Stimulated activated CD4-positive, alpha-beta T cell treated with anti-CD3 and anti-CD28 coated beads, TNF-alpha, amount 100 ng/mL, for 48 hours (primary cell): ENCODE data around the gene GRM7.

ENCODE experiments used
- DNase-seq, 3 donors: peaks; one replicate each; pipeline ENCODE4 v3.0.0-alpha.2; 2020; ENCODE audit warnings: low read depth in 3 of 3

The GRM7 gene

DNA sequence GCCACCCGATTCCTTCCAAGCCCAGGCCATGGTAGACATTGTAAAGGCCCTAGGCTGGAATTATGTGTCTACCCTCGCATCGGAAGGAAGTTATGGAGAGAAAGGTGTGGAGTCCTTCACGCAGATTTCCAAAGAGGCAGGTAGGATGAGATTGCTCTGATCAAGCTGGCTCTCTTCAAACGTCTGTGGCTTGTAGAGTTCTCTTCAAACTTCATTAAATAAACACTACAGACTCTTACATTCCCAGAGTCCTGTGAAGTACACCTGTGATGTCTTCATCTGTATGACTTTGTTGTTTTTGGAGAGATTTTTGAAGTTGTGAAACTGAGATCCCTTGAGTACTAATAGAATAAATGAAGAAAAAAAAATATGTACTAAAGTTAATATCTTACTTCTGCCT, 285.6 kb downstream of the GRM7 start:
- no peak for DNase-seq

DNA sequence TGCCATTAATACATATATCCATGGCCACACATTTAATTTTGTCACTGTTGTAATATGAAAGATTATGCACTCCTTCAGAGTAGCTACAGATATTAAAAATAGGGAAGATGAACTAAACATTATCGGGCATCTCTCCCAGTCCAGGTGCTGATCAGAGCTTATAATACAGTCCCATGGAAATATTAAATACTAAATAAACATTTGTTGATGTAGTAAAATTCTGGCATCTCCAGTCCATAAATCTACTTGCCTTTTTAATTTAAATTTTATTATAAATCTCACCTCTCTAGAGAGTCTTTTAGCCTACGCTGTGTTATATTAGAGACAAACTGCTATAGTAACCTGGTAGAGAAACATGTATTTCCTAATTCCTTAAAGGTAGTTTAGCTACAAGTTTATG, 297.6 kb downstream of the GRM7 start:
- DNase-seq: no peak

- DNase-seq: no peak
Observed at GRCh38 chr3:7160689-7161088, 299.8 kb downstream of the GRM7 start.

- DNase-seq: no peak
Observed at GRCh38 chr3:7166460-7166859, 305.5 kb downstream of the GRM7 start.

GRCh38 chr3:7171493-7171892, 310.6 kb downstream of the GRM7 start:
- no peak for DNase-seq

DNA sequence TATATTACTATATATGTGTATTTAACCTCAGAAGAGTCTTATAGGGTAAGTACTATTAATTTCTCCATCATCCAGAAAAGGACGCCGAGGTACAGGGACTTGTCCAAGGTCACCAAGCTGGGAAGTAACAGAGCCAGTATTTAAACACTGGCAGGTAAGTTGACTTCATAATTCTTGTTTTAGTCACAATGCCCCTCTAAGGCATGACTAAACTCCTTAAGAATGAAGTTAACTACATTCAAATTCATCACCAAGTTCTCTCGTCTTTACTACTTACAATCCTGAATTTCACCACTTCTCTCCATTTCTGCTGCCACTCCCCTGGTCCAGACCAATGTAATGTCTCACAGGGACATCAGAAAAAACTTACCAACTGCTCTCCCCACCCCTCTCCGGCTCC, 312.1 kb downstream of the GRM7 start:
- no peak for DNase-seq

- no peak for DNase-seq
Observed at GRCh38 chr3:7188551-7188950, 327.6 kb downstream of the GRM7 start.

- no peak for DNase-seq
Observed at GRCh38 chr3:7190095-7190494, 329.2 kb downstream of the GRM7 start.

GRCh38 chr3:7193269-7193668, 332.4 kb downstream of the GRM7 start:
- no peak for DNase-seq

GRCh38 chr3:7194071-7194835, 333.3 kb downstream of the GRM7 start:
- no peak for DNase-seq

DNA sequence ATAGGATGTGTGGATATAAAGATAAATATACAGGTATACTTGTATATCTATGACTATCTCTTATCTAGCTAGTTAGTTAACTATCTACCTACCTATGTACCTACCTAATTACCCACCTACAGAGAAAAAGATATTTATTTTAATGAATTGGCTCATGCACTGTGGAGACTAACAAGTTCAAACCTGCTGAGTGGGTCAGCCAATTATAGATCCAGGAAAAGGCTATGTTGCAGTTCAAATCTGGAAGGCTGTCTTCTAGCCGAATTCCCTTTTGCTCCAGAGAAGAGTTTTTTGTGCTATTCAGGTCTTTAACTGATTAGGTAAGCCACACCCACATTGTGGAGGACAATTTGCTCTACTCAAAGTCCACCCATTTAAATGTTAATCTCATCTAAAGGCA, 335.0 kb downstream of the GRM7 start:
- DNase-seq: no peak

GRCh38 chr3:7201784-7202183, 340.9 kb downstream of the GRM7 start:
- no peak for DNase-seq

DNA sequence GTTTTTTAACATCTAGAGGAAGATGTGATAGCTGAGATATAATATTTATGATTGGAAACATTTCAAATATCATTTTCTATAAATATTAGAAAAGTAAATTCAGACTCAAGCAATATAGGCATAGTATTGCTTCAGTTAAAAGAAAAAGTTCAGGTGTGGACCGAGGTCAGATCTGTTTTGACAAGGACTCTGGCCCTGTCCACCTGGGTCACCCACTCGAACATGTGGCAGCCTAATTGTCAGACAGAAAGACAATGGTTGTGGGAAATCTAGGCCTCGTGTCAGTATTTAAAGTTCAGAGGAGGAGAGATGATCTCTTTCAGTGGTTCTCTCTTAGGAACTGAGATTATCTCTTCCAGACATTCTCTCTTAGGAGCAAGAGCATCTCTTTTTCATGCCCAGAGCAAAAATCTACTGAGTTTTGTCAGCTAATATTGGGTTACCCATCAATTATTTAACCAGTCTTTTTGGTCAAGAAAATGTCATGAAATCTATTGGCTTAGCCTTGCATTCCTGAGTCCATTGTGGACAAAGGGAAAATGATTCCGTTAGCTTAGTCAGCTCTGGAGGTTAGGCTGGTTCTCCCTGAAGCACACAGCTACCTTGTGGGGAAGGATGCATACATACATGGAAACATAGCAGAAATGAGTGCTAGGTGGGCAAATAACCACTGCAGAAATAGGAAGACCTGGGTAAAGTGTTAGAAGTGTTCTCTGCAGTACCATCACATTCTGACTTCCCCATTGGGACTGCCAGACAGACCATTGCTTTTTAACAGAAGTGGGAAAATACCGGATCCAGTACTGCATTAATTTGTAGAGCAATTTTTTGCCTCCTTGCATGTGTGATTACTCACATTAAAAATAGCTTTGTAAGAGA, 343.3 kb downstream of the GRM7 start:
- no peak for DNase-seq

- no peak for DNase-seq
Observed at GRCh38 chr3:7204848-7205156, 343.9 kb downstream of the GRM7 start.

- DNase-seq: no peak
Observed at GRCh38 chr3:7205535-7205934, 344.6 kb downstream of the GRM7 start.

- no peak for DNase-seq
Observed at GRCh38 chr3:7205962-7206361, 345.0 kb downstream of the GRM7 start.

GRCh38 chr3:7207125-7207524, 346.2 kb downstream of the GRM7 start:
- no peak for DNase-seq

DNA sequence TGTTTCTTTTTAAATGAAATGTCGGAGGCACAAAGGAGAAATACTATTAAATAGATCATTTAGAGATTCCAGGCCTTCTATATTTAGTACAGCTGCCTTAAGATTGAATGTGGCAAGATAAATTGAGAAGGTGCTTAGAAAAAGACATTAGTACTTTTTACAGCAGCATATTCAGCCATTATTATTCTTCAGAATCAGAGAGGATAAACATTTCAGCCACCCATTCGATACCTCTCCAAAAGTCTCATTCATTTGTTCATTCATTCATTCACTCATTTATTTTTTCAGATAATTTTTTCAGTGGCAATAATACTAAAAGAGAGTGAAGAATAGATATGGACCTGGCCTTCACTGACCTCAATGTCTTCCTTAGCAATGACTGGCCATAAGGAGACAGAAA, 347.0 kb downstream of the GRM7 start:
- DNase-seq: no peak

- DNase-seq: no peak
Observed at GRCh38 chr3:7209098-7209497, 348.2 kb downstream of the GRM7 start.

DNA sequence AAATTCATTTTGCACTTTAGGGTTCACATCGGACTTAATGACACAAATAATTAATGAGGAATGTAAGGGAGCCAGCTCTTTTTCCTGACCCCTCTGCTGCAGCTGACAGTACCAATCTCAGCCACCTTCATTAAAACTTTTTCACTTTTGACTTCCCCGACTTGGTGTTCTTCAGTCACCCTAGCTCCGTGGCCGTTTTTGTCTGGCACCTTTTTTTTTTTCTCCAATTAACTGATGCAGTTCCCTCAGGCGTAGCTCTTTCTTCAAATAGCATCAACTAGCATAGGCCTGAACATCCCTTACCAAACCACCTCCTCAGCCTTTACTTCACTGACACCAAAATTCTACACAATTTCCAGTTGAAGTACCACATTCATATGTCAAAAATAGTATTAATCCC, 350.8 kb downstream of the GRM7 start:
- DNase-seq: no peak

DNA sequence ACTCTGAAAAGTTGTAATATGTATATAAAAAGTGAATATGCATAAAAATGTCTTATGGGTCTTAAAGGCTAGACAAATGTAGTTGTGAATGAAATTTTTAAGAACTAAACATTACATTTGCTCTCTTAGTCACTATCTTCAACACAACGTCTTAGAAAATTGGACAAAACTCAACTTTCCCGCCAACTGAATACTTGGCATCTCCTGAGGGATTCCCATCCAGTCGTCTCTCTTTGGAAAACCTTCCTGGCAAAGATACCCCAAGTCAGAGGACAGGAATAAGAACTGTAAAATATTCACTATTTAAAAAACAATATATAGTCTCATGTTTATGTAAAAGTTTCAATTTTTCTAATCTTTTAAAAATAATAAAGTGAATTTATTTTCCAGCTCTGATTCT, 354.8 kb downstream of the GRM7 start:
- DNase-seq: no peak

DNA sequence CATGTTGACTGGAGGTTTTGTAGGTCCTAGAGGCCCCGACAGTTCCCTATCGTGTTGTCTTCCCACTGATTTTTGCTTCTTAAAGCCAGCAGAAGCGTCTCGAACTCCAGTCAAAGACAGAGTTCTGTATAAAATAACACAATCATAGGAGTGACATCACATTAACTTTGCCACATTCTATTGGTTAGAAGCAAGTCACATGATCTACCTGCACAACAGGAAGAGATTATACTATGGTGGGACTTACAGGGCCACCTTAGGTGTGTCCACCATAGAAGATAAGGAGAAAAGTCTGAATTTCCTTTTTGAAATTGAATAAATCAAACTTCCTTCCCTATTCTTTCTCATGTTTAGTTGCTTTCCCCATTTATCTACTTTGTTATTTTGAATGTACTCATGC, 365.5 kb downstream of the GRM7 start:
- no peak for DNase-seq

- DNase-seq: no peak
Observed at GRCh38 chr3:7238565-7239295, 377.8 kb downstream of the GRM7 start.
